Omental fat pad (tissue), 4 donors: ENCODE results near the gene PRLR. TPM values are rescaled to one million over a fixed set of nuclear protein-coding genes. Genes with fewer than 3 reads are reported as not detected.

ENCODE experiments used
- total RNA-seq, 4 donors: library from RNA; depleted of rRNA; stranded (reverse); fragments of >200 nt; gene quantifications; one replicate each; pipeline ENCODE4 v1.1.0, GENCODE V29; 2016

PRLR gene
- total RNA-seq, 4 donors from 2014 or later: 0.38 to 2.4 (median 0.90) TPM

Other genes with a start within 250 kb of the PRLR start
- not detected for gene AGXT2, start 182.5 kb downstream of the PRLR start, total RNA-seq